Measurements from ENCODE around the gene MAPK10. TPM values are rescaled to one million over a fixed set of nuclear protein-coding genes. Genes with fewer than 3 reads are reported as not detected.

Gene MAPK10
- polyA plus RNA-seq, 1 donor (not counting 4 experiments of a cell fraction or from before 2014, with no cell fraction given), result 8.2 TPM

DNA sequence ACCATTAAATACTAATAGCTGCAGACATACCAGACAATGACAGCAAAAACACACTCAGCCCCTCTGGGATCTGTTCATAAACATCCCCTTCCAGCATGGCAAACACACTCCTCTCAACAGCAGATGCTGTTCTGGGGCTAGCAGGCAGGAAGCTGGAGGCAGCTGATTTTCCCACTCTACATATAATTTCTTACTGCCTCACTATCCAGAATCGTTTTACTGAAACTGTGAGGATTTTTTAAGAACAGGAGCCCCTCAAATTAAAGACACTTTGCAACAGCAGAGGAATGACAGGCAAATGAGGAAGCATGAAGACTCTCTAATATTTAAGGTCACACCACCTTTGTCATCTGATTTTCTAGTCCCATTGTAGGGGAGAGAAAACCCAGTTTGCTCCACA is 2.2 kb downstream of the MAPK10 start:
- dilution Hi-C loops (cut with MboI; ENCODE audit: extremely low pct_ligation_motif_present, low sequenced_read_pairs), result no loop called here
- Histone ChIP-seq H3K4me3 (ENCODE audit: control insufficient read depth in 2 of 3, extremely low read depth in 1 of 3, insufficient read depth in 2 of 3, low read depth in 1 of 3, low read length in 3 of 3) (no peak overlapping the region), H3K27me3 (ENCODE audit: control insufficient read depth, extremely low read depth, insufficient read depth, low read length) (no peaks in the 10 kb centered on the region), H3K9ac (ENCODE audit: control insufficient read depth, extremely low read depth, insufficient read depth, low read length) (no peak overlapping the region), H3K9me3 (ENCODE audit: control insufficient read depth, low read depth, low read length) (no peaks in the 10 kb centered on the region), H3K4me2 (ENCODE audit: control insufficient read depth, extremely low read depth, insufficient read depth, low read depth, low read length) (no peak overlapping the region), H3K4me1 (ENCODE audit: control insufficient read depth, extremely low read depth, insufficient read depth, low read length) (no peaks in the 10 kb centered on the region), H3K79me2 (ENCODE audit: control insufficient read depth, insufficient read depth, low read length) (no peaks in the 10 kb centered on the region), H4K20me1 (ENCODE audit: control insufficient read depth, extremely low read depth, insufficient read depth, low read length) (no peaks in the 10 kb centered on the region), H3K27ac (ENCODE audit: control insufficient read depth, insufficient read depth, low read length) (no peak overlapping the region), H3K9me1 (ENCODE audit: control insufficient read depth, extremely low read depth, insufficient read depth, low read length) (no peaks in the 10 kb centered on the region), H2AFZ (ENCODE audit: control insufficient read depth, low read length) (no peak overlapping the region), H3K36me3 (ENCODE audit: control insufficient read depth in 2 of 2, extremely low read depth in 1 of 2, insufficient read depth in 2 of 2, low read length in 2 of 2) (no peaks in the 10 kb centered on the region)
- TF ChIP-seq, protein P1, sequence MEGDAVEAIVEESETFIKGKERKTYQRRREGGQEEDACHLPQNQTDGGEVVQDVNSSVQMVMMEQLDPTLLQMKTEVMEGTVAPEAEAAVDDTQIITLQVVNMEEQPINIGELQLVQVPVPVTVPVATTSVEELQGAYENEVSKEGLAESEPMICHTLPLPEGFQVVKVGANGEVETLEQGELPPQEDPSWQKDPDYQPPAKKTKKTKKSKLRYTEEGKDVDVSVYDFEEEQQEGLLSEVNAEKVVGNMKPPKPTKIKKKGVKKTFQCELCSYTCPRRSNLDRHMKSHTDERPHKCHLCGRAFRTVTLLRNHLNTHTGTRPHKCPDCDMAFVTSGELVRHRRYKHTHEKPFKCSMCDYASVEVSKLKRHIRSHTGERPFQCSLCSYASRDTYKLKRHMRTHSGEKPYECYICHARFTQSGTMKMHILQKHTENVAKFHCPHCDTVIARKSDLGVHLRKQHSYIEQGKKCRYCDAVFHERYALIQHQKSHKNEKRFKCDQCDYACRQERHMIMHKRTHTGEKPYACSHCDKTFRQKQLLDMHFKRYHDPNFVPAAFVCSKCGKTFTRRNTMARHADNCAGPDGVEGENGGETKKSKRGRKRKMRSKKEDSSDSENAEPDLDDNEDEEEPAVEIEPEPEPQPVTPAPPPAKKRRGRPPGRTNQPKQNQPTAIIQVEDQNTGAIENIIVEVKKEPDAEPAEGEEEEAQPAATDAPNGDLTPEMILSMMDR (optimal IDR thresholded peaks at IDR 0.05 in 1 of 3, IDR thresholded peaks at IDR 0.05 in 1 of 3, conservative IDR thresholded peaks at IDR 0.05 in 1 of 3; ENCODE audit: extremely low read depth in 1 of 3, insufficient read depth in 2 of 3, low read length in 3 of 3), result no peak
- no peak for DNase-seq (ENCODE audit: low read depth, low spot score)
- FAIRE-seq, result no peak

DNA sequence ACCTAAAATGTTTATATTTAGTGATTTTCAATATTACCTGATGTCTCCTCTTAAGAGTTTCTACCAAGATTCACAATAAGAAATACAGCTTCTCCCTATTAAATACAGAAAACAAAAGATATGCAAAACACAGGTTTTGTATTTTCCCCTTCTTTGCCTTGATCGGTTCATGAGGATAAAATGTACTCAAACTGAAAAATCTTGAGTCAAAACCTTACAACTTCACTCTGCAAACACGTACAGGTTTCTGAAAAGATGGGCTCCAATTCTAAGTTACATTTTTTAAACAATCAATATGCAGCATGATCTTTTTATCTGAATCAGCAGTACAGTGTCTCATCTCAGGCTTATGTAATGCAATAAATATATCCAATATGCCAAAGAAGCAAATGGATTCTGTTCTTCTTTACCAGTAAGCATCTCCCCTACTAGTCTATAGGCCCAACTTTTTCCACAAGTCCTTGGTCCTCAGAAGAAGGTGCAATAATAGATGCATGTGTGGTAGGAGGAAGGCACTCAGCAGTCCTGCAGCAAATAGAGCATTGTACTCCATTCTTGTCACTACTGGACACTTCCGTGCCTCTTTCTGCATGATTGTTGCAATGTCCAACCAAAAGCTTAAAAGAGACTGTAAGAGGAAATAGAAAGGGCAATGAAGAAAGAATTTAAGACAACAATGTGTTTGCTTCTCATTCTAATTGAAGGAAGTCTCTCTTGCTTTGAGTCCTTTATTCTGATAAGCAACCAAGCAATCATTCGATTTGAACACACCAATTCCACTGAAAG is 3.2 kb downstream of the MAPK10 start:
- dilution Hi-C loops (cut with MboI; ENCODE audit: extremely low pct_ligation_motif_present, low sequenced_read_pairs), result no loop called here
- no peaks in the 10 kb centered on the region for H3K27me3 ChIP-seq (ENCODE audit: control insufficient read depth, extremely low read depth, insufficient read depth, low read length)
- H3K9me1 ChIP-seq (ENCODE audit: control insufficient read depth, extremely low read depth, insufficient read depth, low read length), result no peaks in the 10 kb centered on the region

More for the DNA sequence above, 3.2 kb downstream of the MAPK10 start:
- H3K4me3 ChIP-seq (ENCODE audit: control insufficient read depth in 2 of 3, extremely low read depth in 1 of 3, insufficient read depth in 2 of 3, low read depth in 1 of 3, low read length in 3 of 3), result no peak overlapping the region
- H3K4me2 ChIP-seq (ENCODE audit: control insufficient read depth, extremely low read depth, insufficient read depth, low read depth, low read length), result no peak overlapping the region
- FAIRE-seq (no peak), DNase-seq (ENCODE audit: low read depth, low spot score) (no peak)
- H3K79me2 ChIP-seq (ENCODE audit: control insufficient read depth, insufficient read depth, low read length), result no peaks in the 10 kb centered on the region
- H2AFZ ChIP-seq (ENCODE audit: control insufficient read depth, low read length), result no peak overlapping the region
- no peaks in the 10 kb centered on the region for H4K20me1 ChIP-seq (ENCODE audit: control insufficient read depth, extremely low read depth, insufficient read depth, low read length)
- TF ChIP-seq, protein P1 (optimal IDR thresholded peaks at IDR 0.05 in 1 of 3, IDR thresholded peaks at IDR 0.05 in 1 of 3, conservative IDR thresholded peaks at IDR 0.05 in 1 of 3; ENCODE audit: extremely low read depth in 1 of 3, insufficient read depth in 2 of 3, low read length in 3 of 3), result no peak
- no peak for TF ChIP-seq EZH2 (IDR thresholded peaks at IDR 0.05; ENCODE audit: low read length)
- no peaks in the 10 kb centered on the region for H3K4me1 ChIP-seq (ENCODE audit: control insufficient read depth, extremely low read depth, insufficient read depth, low read length)
- no peaks in the 10 kb centered on the region for H3K9me3 ChIP-seq (ENCODE audit: control insufficient read depth, low read depth, low read length)
- H3K36me3 ChIP-seq (ENCODE audit: control insufficient read depth in 2 of 2, extremely low read depth in 1 of 2, insufficient read depth in 2 of 2, low read length in 2 of 2), result no peaks in the 10 kb centered on the region
- no peak overlapping the region for H3K9ac ChIP-seq (ENCODE audit: control insufficient read depth, extremely low read depth, insufficient read depth, low read length)
- no peak overlapping the region for H3K27ac ChIP-seq (ENCODE audit: control insufficient read depth, insufficient read depth, low read length)

Measured in keratinocyte (primary cell).